H1 (cell line): Measurements from ENCODE around the gene FGF19. TPM values are rescaled to one million over a fixed set of nuclear protein-coding genes. Genes with fewer than 3 reads are reported as not detected.

ENCODE experiments used
- CTCF ChIA-PET: fragments of 300-600 bp; sonication (Branson Sonifier 250); formaldehyde crosslinking; loops from one replicate; lab custom pipeline; 2021; ENCODE audit not compliant: partially characterized antibody; lab: Charles Lee
- POLR2A ChIA-PET: fragments of 300-600 bp; sonication (Branson Sonifier 250); formaldehyde crosslinking; loops from one replicate; lab custom pipeline; 2021; ENCODE audit warnings: inconsistent platforms; ENCODE audit not compliant: partially characterized antibody; lab: Charles Lee
- DNase-seq, 2 experiments: peaks; one replicate each; pipeline versions ENCODE4 v3.0.0 to v3.0.0-alpha.2; 2010 to 2022; ENCODE audit warnings: low spot score in 2 of 2, low read depth in 1 of 2, mixed read lengths in 1 of 2
- FAIRE-seq: peaks from 2 replicates; lab custom pipeline; 2011; peaks lifted over from hg19 to GRCh38; lab: Jason Lieb, UNC
- H2AFZ ChIP-seq: 2 replicates; pipeline ENCODE4 v1.8.1; 2012; ENCODE audit warnings: low read length, inconsistent platforms
- H2AK5ac ChIP-seq: 2 replicates; pipeline ENCODE4 v1.6.1; 2013; ENCODE audit warnings: low read depth, low read length
- H2BK120ac ChIP-seq: replicated peaks from 2 replicates; pipeline ENCODE3; 2013; ENCODE audit warnings: low read depth, low read length, inconsistent platforms
- H2BK12ac ChIP-seq: 2 replicates; pipeline ENCODE4 v1.6.1; 2013; ENCODE audit warnings: low read depth, low read length
- H2BK15ac ChIP-seq: 2 replicates; pipeline ENCODE4 v1.6.1; 2013; ENCODE audit warnings: low read length
- H2BK20ac ChIP-seq: 2 replicates; pipeline ENCODE4 v1.6.1; 2013; ENCODE audit warnings: low read length
- H2BK5ac ChIP-seq: 2 replicates; pipeline ENCODE4 v1.6.1; 2013; ENCODE audit warnings: low read depth, low read length
- H3K14ac ChIP-seq: 2 replicates; pipeline ENCODE4 v1.6.1; 2013; ENCODE audit warnings: inconsistent platforms; ENCODE audit not compliant: insufficient read length
- H3K18ac ChIP-seq: 2 replicates; pipeline ENCODE4 v1.6.1; 2013; ENCODE audit warnings: low read length; ENCODE audit errors: extremely low read depth
- H3K23ac ChIP-seq: 2 replicates; pipeline ENCODE4 v1.6.1; 2013; ENCODE audit warnings: inconsistent platforms; ENCODE audit not compliant: insufficient read length
- H3K23me2 ChIP-seq: 2 replicates; pipeline ENCODE4 v1.6.1; 2013; ENCODE audit warnings: low read depth, low read length
- H3K27ac ChIP-seq: 2 replicates; pipeline ENCODE4 v1.6.1; 2011; ENCODE audit warnings: low read depth, low read length, inconsistent platforms
- H3K27me3 ChIP-seq, 4 experiments: replicated peaks in 1 of 4; 1 replicate in 1 of 4; 2 replicates in 3 of 4; pipeline versions ENCODE4 v1.6.1 to v1.8.1; 2011 to 2013; ENCODE audit warnings: low read length in 3 of 4, mild to moderate bottlenecking in 3 of 4, inconsistent platforms in 2 of 4, mixed read lengths in 2 of 4, moderate library complexity in 1 of 4; ENCODE audit not compliant: control insufficient read depth in 3 of 4, insufficient read depth in 3 of 4; ENCODE audit errors: extremely low read depth in 1 of 4
- H3K36me3 ChIP-seq, 4 experiments: 2 replicates each; pipeline versions ENCODE4 v1.6.1 to v1.8.1; 2011 to 2013; ENCODE audit warnings: mild to moderate bottlenecking in 4 of 4, low read length in 3 of 4, moderate library complexity in 2 of 4, control low read depth in 1 of 4, inconsistent platforms in 1 of 4; ENCODE audit not compliant: insufficient read depth in 4 of 4, control insufficient read depth in 2 of 4
- H3K4ac ChIP-seq: replicated peaks from 2 replicates; pipeline ENCODE3; 2013; ENCODE audit warnings: low read length, low read depth, mixed read lengths, inconsistent platforms; ENCODE audit not compliant: insufficient read length
- H3K4me1 ChIP-seq, 4 experiments: replicated peaks in 1 of 4; 1 replicate in 1 of 4; 2 replicates in 3 of 4; pipeline versions ENCODE4 v1.6.1 to v1.8.1; 2011 to 2013; ENCODE audit warnings: low read length in 3 of 4, inconsistent platforms in 2 of 4, mixed read lengths in 1 of 4; ENCODE audit not compliant: insufficient read depth in 4 of 4, control insufficient read depth in 3 of 4
- H3K4me2 ChIP-seq, 2 experiments: 2 replicates each; pipeline versions ENCODE4 v1.6.1 to v1.8.1; 2011 to 2013; ENCODE audit warnings: low read depth in 2 of 2, low read length in 2 of 2, control low read depth in 1 of 2, inconsistent platforms in 1 of 2, mild to moderate bottlenecking in 1 of 2; ENCODE audit not compliant: insufficient read depth in 1 of 2
- H3K4me3 ChIP-seq, 4 experiments: fragments of 200-600, 300-600 bp in 1 of 4; sonication (generic), shearing (Covaris generic), sonication (Bioruptor Twin) in 1 of 4; 2 replicates each; pipeline versions ENCODE4 v1.5.1 to v1.8.1; 2011 to 2016; ENCODE audit warnings: low read length in 4 of 4, low read depth in 3 of 4, control low read depth in 2 of 4, inconsistent platforms in 2 of 4, mild to moderate bottlenecking in 2 of 4, mixed read lengths in 1 of 4, moderate library complexity in 1 of 4; ENCODE audit not compliant: insufficient read depth in 2 of 4; ENCODE audit errors: extremely low read depth in 1 of 4
- H3K56ac ChIP-seq: replicated peaks from 2 replicates; pipeline ENCODE3; 2013; ENCODE audit warnings: low read depth, mild to moderate bottlenecking, mixed read lengths, low read length, inconsistent platforms; ENCODE audit not compliant: insufficient read length
- H3K79me1 ChIP-seq: 2 replicates; pipeline ENCODE4 v1.6.1; 2013; ENCODE audit warnings: low read depth, low read length, control low read depth
- H3K79me2 ChIP-seq, 2 experiments: 2 replicates each; pipeline versions ENCODE4 v1.6.1 to v1.8.1; 2012 to 2013; ENCODE audit warnings: low read length in 2 of 2, mild to moderate bottlenecking in 2 of 2, inconsistent platforms in 1 of 2; ENCODE audit not compliant: insufficient read depth in 2 of 2, control insufficient read depth in 1 of 2
- H3K9ac ChIP-seq, 4 experiments: replicated peaks in 1 of 4; 1 replicate in 1 of 4; 2 replicates in 3 of 4; pipeline versions ENCODE4 v1.6.1 to v1.8.1; 2011 to 2013; ENCODE audit warnings: low read depth in 3 of 4, low read length in 3 of 4, control low read depth in 2 of 4, mild to moderate bottlenecking in 2 of 4, moderate library complexity in 2 of 4, inconsistent platforms in 1 of 4; ENCODE audit errors: extremely low read depth in 1 of 4
- H3K9me3 ChIP-seq, 2 experiments: 2 replicates each; pipeline versions ENCODE4 v1.6.1 to v1.8.1; 2012 to 2013; ENCODE audit warnings: mild to moderate bottlenecking in 2 of 2, moderate library complexity in 2 of 2, control low read depth in 1 of 2, inconsistent platforms in 1 of 2, low read depth in 1 of 2, low read length in 1 of 2, mixed read lengths in 1 of 2; ENCODE audit not compliant: insufficient read depth in 2 of 2
- H4K20me1 ChIP-seq, 2 experiments: replicated peaks in 1 of 2; 2 replicates each; pipeline versions ENCODE3 to v1.8.1; 2011 to 2013; ENCODE audit warnings: inconsistent platforms in 2 of 2, low read length in 2 of 2, mild to moderate bottlenecking in 1 of 2; ENCODE audit not compliant: insufficient read depth in 2 of 2, control insufficient read depth in 1 of 2
- H4K5ac ChIP-seq: 2 replicates; pipeline ENCODE4 v1.6.1; 2013; ENCODE audit warnings: low read length, low read depth, mixed read lengths, inconsistent platforms; ENCODE audit not compliant: insufficient read length
- H4K8ac ChIP-seq: 2 replicates; pipeline ENCODE4 v1.8.0; 2013; ENCODE audit warnings: mild to moderate bottlenecking, moderate library complexity, low read length, inconsistent platforms; ENCODE audit not compliant: insufficient read depth; ENCODE audit errors: extremely low read depth
- H4K91ac ChIP-seq: replicated peaks from 2 replicates; pipeline ENCODE3; 2013; ENCODE audit warnings: low read length, mixed read lengths, inconsistent platforms; ENCODE audit not compliant: insufficient read length
- HDAC2 ChIP-seq, 2 experiments: fragments of 300-600 bp in 1 of 2; sonication (generic) in 1 of 2; IDR thresholded peaks; 2 replicates each; pipeline ENCODE4 v1.6.1; 2011 to 2012; ENCODE audit warnings: low read depth in 2 of 2, low read length in 2 of 2, mild to moderate bottlenecking in 2 of 2, moderate library complexity in 2 of 2, borderline replicate concordance in 1 of 2, inconsistent platforms in 1 of 2
- PHF8 ChIP-seq: fragments of 200-600 bp; sonication (generic); conservative IDR thresholded peaks from 2 replicates; pipeline ENCODE4 v1.7.1; 2012; ENCODE audit warnings: low read depth, mild to moderate bottlenecking, inconsistent platforms, low read length, moderate library complexity
- SUZ12 ChIP-seq: fragments of 200-600 bp; sonication (generic); IDR thresholded peaks from 2 replicates; pipeline ENCODE4 v1.6.1; 2012; ENCODE audit warnings: mild to moderate bottlenecking, inconsistent platforms, low read length, moderate library complexity, mixed read lengths
- YY1 ChIP-seq: IDR thresholded peaks from 2 replicates; pipeline ENCODE4 v1.6.1; 2011; ENCODE audit warnings: low read depth, mild to moderate bottlenecking, low read length
- WGBS, 2 experiments: shearing (Covaris generic) in 1 of 2; methylation state at CpG; one replicate each; pipeline versions ENCODE4 v1.1.6 to v1.1.7; 2013 to 2015; ENCODE audit warnings: low lambda C conversion rate in 2 of 2, mixed read lengths in 2 of 2, inconsistent platforms in 1 of 2, low coverage in 1 of 2, missing lambda C conversion rate in 1 of 2; ENCODE audit not compliant: insufficient replicate concordance in 2 of 2, insufficient coverage in 1 of 2, insufficient read length in 1 of 2; ENCODE audit errors: extremely low coverage in 1 of 2, missing lambda C conversion rate in 1 of 2; 5-methylcytosine and 5-hydroxymethylcytosine counted together
- polyA plus RNA-seq, 7 experiments: library from polyadenylated mRNA; depleted of rRNA in 3 of 7; stranded (reverse) in 5 of 7; unstranded in 2 of 7; fragments of >200 nt in 5 of 7; fragments of 200-250 nt in 2 of 7; gene quantifications; 1 replicate in 5 of 7; 2 replicates in 1 of 7; 4 replicates in 1 of 7; pipeline versions ENCODE4 v1.2.1 to v1.2.3, GENCODE V29; 2011 to 2013; ENCODE audit warnings: missing spikeins in 2 of 7, mixed read lengths in 2 of 7
- total RNA-seq: library from RNA; stranded (reverse); fragmentation: NEBNext Ultra II Directional; extraction: Animal tissue kit (Norgen Biotek cat#: 25700); gene quantifications from 2 replicates; pipeline ENCODE4 v1.2.1, GENCODE V29; 2021

Gene FGF19
- total and polyA plus RNA-seq, 2 of the 8 experiments (the other 6 are each of a cell fraction or from before 2014, with no cell fraction given), result 9.6 to 14.8 TPM

DNA sequence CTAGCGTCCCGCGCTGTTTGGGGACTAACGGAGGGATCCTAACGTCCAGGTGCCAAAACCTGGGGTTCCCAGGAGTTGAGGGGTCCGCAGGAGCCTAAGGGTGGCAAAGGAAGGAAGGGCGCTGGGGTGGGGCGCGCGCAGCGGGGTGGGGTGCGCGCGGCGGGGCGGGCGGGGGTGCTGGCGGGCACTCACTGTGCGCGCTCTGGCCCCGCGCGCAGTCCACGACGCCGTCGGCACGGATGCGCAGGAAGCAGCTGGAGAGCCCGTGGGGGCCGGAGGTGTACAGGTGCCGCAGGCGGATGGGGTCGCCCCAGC is 412 bp downstream of the FGF19 start:
- Histone ChIP-seq H3K4me3 (peak overlapping the region; percentile 37 to 78 (median 62)), H3K27me3 (peaks cover 0 to 26% (median 17%) of the 10 kb centered on the region in 4 experiments; a peak in 5 of 7 replicates)
- WGBS, 2 experiments, result 7% methylated on average over 3 of the region's 34 CpGs; no CpG with 5 or more reads in 1 of the 2 experiments

More for the DNA sequence above, 412 bp downstream of the FGF19 start:
- peak overlapping the region; percentile 84 for H3K56ac ChIP-seq
- ChIA-PET POLR2A (interaction anchor here (0.6 to 1.8 kb wide), 11 partner anchors 9 to 185 kb away, joined by 3 to 6 read pairs (median 4); partner anchors contain the start of gene LTO1), CTCF (interaction anchor here (0.7 to 1.4 kb wide), 5 partner anchors 10 to 180 kb away, joined by 3 to 5 read pairs (median 4); no protein-coding TSS in a partner anchor)
- H4K5ac ChIP-seq, result peak overlapping the region; percentile 78
- H3K14ac ChIP-seq, result no peak overlapping the region
- H3K79me1 ChIP-seq, result no peaks in the 10 kb centered on the region
- peaks cover 0 to 9% (median 4%) of the 10 kb centered on the region in 4 experiments; a peak in 3 of 8 replicates for H3K36me3 ChIP-seq
- peak overlapping the region; percentile 86; the same call in 1 of the 2 replicates for H2BK20ac ChIP-seq
- DNase-seq (no peak), FAIRE-seq (no peak)
- H2BK15ac ChIP-seq, result peak overlapping the region; percentile 99; the same call in 1 of the 2 replicates
- peak overlapping the region; percentile 66 for H2BK120ac ChIP-seq
- no peak overlapping the region for H3K27ac ChIP-seq
- H3K9me3 ChIP-seq, result no peaks in the 10 kb centered on the region
- H2AFZ ChIP-seq, result no peak overlapping the region
- H3K4me1 ChIP-seq, result peaks cover 11 to 40% (median 25%) of the 10 kb centered on the region in 4 experiments
- H3K4ac ChIP-seq, result peak overlapping the region; percentile 96
- H2BK12ac ChIP-seq, result peak overlapping the region; percentile 98
- peak overlapping the region; percentile 86 for H4K8ac ChIP-seq
- TF ChIP-seq SUZ12 (peak; percentile 25), YY1 (no peak), PHF8 (0 out of 2 replicates have a peak, but pooled peaks have one; percentile 18), HDAC2 (IDR thresholded peaks at IDR 0.05; ENCODE audit: borderline replicate concordance in 1 of 2, low read depth in 2 of 2, low read length in 2 of 2) (0 out of 4 replicates have a peak, but pooled peaks of 1 of the 2 experiments have one; percentile 0)
- TF ChIP-seq, all 59 proteins: peak for 3
- H2AK5ac ChIP-seq, result no peak overlapping the region
- peaks cover 5% of the 10 kb centered on the region; the same call in 1 of the 2 replicates for H3K23me2 ChIP-seq
- H3K9ac ChIP-seq, result peak overlapping the region in 2 of 4 experiments; percentile 35 to 41; a peak in 2 of 7 replicates
- H4K20me1 ChIP-seq, result peaks cover 1 to 5% of the 10 kb centered on the region in 2 experiments
- H2BK5ac ChIP-seq, result peak overlapping the region; percentile 91; the same call in 1 of the 2 replicates
- no peaks in the 10 kb centered on the region for H3K79me2 ChIP-seq
- peak overlapping the region; percentile 99 for H4K91ac ChIP-seq
- peak overlapping the region; percentile 52 to 91 for H3K4me2 ChIP-seq
- peak overlapping the region; percentile 99 for H3K18ac ChIP-seq
- no peak overlapping the region for H3K23ac ChIP-seq
